ENCODE measurements around the gene OR10G7.

Gene OR10G7

GRCh38 chr11:124041254-124041653 lies at the start of gene OR10G7:
OR10G7 (minus strand) TSS chr11:124041325; CDS start chr11:124039001, 2,324 bp downstream.
- H3K9me3 ChIP-seq (ENCODE audit: insufficient read depth, low read length): no peaks in the 10 kb centered on the region
- TF ChIP-seq EZH2phosphoT487 (conservative IDR thresholded peaks at IDR 0.05; ENCODE audit: low read length) (no peak), CTCF (IDR thresholded peaks at IDR 0.05; ENCODE audit: insufficient read depth, low read length, poor library complexity, severe bottlenecking) (no peak)

GRCh38 chr11:124085997-124086846 lies 45.1 kb upstream of the OR10G7 start:
- no peaks in the 10 kb centered on the region for H3K36me3 ChIP-seq (ENCODE audit: low read length)
- TF ChIP-seq EZH2phosphoT487 (conservative IDR thresholded peaks at IDR 0.05; ENCODE audit: low read length) (no peak), CTCF (IDR thresholded peaks at IDR 0.05; ENCODE audit: insufficient read depth, low read length, poor library complexity, severe bottlenecking) (no peak)
- no peak overlapping the region for H2AFZ ChIP-seq (ENCODE audit: low read depth, low read length, severe bottlenecking)
- H3K9me2 ChIP-seq (replicated peaks; ENCODE audit: insufficient read depth, low read length): no peaks in the 10 kb centered on the region
- H3K27me3 ChIP-seq (ENCODE audit: low read length): no peaks in the 10 kb centered on the region
- H3K4me3 ChIP-seq (ENCODE audit: insufficient read depth, low read length, poor library complexity, severe bottlenecking): no peak overlapping the region
- no peak overlapping the region for H3K4me2 ChIP-seq (ENCODE audit: low read depth, low read length, poor library complexity, severe bottlenecking)
- H3K79me2 ChIP-seq (ENCODE audit: insufficient read depth, low read length): no peaks in the 10 kb centered on the region
- H3F3A ChIP-seq (ENCODE audit: insufficient read depth): no peaks in the 10 kb centered on the region
- H3K27ac ChIP-seq (ENCODE audit: low read depth, low read length): no peak overlapping the region
- H4K20me1 ChIP-seq (ENCODE audit: low read depth, low read length): no peaks in the 10 kb centered on the region
- no peak overlapping the region for H3K9ac ChIP-seq (ENCODE audit: low read length)
- no peaks in the 10 kb centered on the region for H3K9me3 ChIP-seq (ENCODE audit: insufficient read depth, low read length)

More at GRCh38 chr11:124041254-124041653, at the start of gene OR10G7:
- H3K9ac ChIP-seq (ENCODE audit: low read length): no peak within 1 kb of the TSS
- H2AFZ ChIP-seq (ENCODE audit: low read depth, low read length, severe bottlenecking): no peak within 1 kb of the TSS
- H3K36me3 ChIP-seq (ENCODE audit: low read length): no peaks in the 10 kb centered on the region
- H4K20me1 ChIP-seq (ENCODE audit: low read depth, low read length): no peaks in the 10 kb centered on the region
- no peak within 1 kb of the TSS for H3K4me3 ChIP-seq (ENCODE audit: insufficient read depth, low read length, poor library complexity, severe bottlenecking)
- no peaks in the 10 kb centered on the region for H3K9me2 ChIP-seq (replicated peaks; ENCODE audit: insufficient read depth, low read length)
- H3K79me2 ChIP-seq (ENCODE audit: insufficient read depth, low read length): no peaks in the 10 kb centered on the region
- H3F3A ChIP-seq (ENCODE audit: insufficient read depth): no peaks in the 10 kb centered on the region
- no peak within 1 kb of the TSS for H3K4me2 ChIP-seq (ENCODE audit: low read depth, low read length, poor library complexity, severe bottlenecking)
- H3K27ac ChIP-seq (ENCODE audit: low read depth, low read length): no peak within 1 kb of the TSS
- no peaks in the 10 kb centered on the region for H3K27me3 ChIP-seq (ENCODE audit: low read length)

- Histone ChIP-seq H3K9me3 (ENCODE audit: insufficient read depth, low read length) (no peaks in the 10 kb centered on the region), H4K20me1 (ENCODE audit: low read depth, low read length) (no peaks in the 10 kb centered on the region), H3K79me2 (ENCODE audit: insufficient read depth, low read length) (no peaks in the 10 kb centered on the region), H3K27me3 (ENCODE audit: low read length) (no peaks in the 10 kb centered on the region), H3F3A (ENCODE audit: insufficient read depth) (no peaks in the 10 kb centered on the region), H3K9ac (ENCODE audit: low read length) (no peak overlapping the region), H3K4me3 (ENCODE audit: insufficient read depth, low read length, poor library complexity, severe bottlenecking) (no peak overlapping the region), H3K27ac (ENCODE audit: low read depth, low read length) (no peak overlapping the region), H3K9me2 (replicated peaks; ENCODE audit: insufficient read depth, low read length) (no peaks in the 10 kb centered on the region), H2AFZ (ENCODE audit: low read depth, low read length, severe bottlenecking) (no peak overlapping the region), H3K4me2 (ENCODE audit: low read depth, low read length, poor library complexity, severe bottlenecking) (no peak overlapping the region), H3K36me3 (ENCODE audit: low read length) (no peaks in the 10 kb centered on the region)
- TF ChIP-seq EZH2phosphoT487 (conservative IDR thresholded peaks at IDR 0.05; ENCODE audit: low read length): no peak
- no peak for TF ChIP-seq CTCF (IDR thresholded peaks at IDR 0.05; ENCODE audit: insufficient read depth, low read length, poor library complexity, severe bottlenecking)
Measured at GRCh38 chr11:124085583-124085982, 44.5 kb upstream of the OR10G7 start.

Measured in SU-DHL-6 (cell line).